GM19468 (cell line): ENCODE data around the gene CTDNEP1.
"Not testable (repeated sequence)": the region's sequence is repeated elsewhere in the genome, so short reads cannot be mapped to it uniquely, and the experiment has no call there.

Source experiments
- ATAC-seq: cut with Tn5 transposase; IDR thresholded peaks from one replicate; pipeline ENCODE4 v1.9.1; 2021; ENCODE audit warnings: mild to moderate bottlenecking, moderate library complexity, moderate number of reproducible peaks; ENCODE audit not compliant: unreplicated experiment; ENCODE audit errors: extremely low read depth

The CTDNEP1 gene

DNA sequence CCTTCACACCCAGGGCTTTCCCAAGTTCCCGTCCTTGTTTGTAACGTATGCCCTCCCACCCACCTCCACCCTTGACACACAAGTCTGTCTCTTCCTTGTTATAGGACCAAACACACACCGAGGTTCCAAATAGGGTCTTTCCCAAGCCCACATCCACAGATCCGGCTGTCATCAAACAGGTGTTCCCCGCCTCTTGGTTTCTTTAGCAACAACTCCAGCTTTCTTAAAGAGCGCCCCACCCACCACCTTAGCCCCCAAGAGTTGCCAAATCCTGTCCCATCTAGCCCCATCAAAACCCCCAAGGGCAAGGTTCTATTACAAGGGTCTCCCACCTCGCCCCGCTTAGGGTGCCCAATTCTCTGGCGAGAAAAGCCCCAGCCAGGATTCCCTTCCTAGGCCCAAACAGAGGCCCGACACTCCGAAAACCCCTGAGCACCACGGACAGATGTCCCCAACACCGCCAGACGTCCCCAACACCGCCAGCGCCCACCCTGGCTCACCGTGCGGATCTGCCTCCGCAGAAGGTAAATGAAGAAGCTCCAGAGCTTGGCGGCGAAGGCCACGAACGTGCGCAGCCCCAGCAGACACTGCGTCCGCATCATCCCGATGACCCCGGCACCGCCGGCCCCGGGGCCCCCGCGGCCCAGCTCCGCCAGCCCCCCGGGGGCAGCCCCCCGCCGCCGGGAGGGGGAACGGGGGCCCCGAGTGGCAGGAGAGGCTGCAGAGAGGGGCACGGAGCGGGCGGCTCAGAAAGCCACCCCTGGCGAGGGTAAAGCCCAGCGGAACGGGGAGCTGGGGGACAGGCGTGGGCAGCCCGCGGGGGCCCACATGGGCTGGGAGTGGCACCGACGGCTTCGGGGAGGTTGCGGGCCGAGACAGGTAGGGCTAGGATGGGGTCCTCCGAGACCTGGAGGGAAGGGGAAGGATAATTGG, 573 bp downstream of the CTDNEP1 start:
- no peak for ATAC-seq

DNA sequence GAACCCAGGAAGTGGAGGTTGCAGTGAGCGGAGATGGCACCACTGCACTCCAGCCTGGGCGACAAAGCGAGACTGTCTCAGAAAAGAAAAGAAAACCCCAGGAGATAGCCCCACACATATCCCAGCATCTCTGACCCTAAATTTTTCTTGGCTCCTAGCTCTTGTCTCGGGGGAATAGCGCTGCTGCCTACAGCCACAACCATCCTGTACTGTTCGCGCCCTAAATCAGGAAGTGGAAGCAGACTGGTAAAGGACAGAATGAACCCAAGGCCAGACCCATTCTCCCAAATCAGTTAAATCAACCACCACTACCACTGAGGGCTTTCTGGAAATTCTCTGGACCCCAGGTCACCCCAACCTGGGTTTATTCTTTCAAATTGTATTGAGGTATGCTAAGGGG, 1.7 kb downstream of the CTDNEP1 start:
- ATAC-seq = no peak

GRCh38 chr17:7249214-7249613, 2.3 kb downstream of the CTDNEP1 start:
- no peak for ATAC-seq

GRCh38 chr17:7248796-7249195, 2.7 kb downstream of the CTDNEP1 start:
- ATAC-seq = no peak

- ATAC-seq = no peak
These were observed 4.8 kb downstream of the CTDNEP1 start for GRCh38 chr17:7246779-7247178.

DNA sequence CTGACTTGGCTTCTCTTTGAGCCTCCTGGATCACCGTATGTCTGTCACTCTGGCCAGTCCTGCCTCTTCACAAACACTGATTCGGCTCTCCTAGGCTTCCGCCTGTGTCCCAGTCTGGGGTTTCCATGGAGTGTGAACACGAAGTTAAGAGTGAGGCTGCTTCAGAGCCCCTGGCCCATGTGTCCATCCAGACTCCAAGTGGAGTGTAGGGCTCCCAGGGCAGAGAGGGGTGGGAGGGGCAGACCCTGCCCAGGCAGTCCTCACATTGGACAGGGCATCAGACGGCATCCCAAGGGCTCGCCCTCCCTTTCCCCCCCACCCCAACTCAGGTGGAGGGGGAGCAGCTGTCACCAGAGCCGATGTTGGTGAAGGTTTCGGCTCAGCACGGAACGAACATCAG, 7.7 kb downstream of the CTDNEP1 start:
- ATAC-seq = not testable (repeated sequence)

- no peak for ATAC-seq
These were observed 8.1 kb downstream of the CTDNEP1 start for GRCh38 chr17:7243453-7243729.

GRCh38 chr17:7242717-7243452, 8.6 kb downstream of the CTDNEP1 start:
- peak; percentile 17 for ATAC-seq

DNA sequence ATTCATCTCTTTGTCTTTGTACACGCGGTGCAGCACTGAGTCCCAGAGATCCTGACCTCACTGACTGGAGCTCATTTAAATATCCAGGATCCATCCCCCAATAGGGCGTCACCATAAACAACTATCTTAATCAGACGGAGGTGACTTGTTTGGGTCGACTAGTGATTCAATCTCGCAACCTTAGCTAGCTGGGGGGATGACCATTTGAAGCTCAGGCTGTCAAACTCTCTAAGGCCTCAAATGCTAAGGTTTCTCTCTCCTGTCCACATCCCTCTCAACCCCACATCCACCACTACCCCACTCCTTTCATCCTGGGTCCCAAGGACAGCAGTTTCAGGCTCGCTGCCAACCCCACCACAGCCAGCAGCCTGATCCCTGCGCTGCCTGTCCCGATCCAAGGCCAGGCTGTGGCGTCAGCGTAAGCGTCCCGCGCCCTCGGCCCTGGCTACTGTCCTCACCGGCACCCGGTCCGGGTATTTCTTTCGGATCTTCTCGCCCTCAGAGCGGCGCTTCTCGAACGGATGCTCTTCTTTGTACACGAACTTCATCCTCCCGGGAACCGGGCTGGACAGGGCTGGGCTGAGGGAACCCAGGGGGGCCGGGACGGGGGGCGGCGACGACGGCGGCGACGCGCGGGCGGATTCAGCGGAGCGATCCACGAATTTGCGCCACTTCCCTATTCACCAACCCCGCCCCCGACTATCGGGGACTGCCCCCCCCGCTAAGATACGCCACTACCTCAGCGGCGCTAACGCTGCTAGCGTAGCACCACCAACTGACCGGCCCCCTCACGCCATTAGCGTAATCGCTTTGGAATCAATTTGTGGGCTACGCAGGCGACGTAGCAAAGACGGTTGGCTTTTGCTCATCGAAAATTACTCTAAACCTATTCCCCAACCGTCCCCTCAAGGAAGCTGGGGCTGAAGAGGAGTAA, 9.5 kb downstream of the CTDNEP1 start, which contains the start of gene GABARAP:
TSS of gene GABARAP (minus strand) at position 667 of the 934 bp plus-strand sequence. CDS start at position 548, 119 bp downstream.
- no peak for ATAC-seq

- no peak for ATAC-seq
These were observed 10.3 kb downstream of the CTDNEP1 start for GRCh38 chr17:7241090-7241733.

DNA sequence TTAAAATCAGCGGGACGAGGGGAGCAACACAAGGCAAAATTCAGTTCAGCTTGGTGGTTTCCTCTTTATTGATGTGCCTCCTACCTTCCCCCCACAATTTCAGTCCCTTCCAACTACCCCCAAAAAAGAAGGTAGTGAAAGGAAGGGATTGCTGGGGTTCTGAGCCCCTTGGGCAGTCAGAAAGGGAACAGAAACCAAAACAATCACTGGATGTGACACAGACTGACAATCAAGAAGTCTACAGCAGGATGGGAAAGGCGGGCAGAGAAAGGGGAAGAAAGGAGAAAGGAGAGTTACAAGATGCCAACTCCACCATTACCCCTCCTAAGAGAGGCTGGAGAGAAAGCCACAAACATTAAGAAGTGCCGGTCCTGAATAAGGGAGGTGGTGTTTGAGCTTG, 11.2 kb downstream of the CTDNEP1 start:
- ATAC-seq = no peak

DNA sequence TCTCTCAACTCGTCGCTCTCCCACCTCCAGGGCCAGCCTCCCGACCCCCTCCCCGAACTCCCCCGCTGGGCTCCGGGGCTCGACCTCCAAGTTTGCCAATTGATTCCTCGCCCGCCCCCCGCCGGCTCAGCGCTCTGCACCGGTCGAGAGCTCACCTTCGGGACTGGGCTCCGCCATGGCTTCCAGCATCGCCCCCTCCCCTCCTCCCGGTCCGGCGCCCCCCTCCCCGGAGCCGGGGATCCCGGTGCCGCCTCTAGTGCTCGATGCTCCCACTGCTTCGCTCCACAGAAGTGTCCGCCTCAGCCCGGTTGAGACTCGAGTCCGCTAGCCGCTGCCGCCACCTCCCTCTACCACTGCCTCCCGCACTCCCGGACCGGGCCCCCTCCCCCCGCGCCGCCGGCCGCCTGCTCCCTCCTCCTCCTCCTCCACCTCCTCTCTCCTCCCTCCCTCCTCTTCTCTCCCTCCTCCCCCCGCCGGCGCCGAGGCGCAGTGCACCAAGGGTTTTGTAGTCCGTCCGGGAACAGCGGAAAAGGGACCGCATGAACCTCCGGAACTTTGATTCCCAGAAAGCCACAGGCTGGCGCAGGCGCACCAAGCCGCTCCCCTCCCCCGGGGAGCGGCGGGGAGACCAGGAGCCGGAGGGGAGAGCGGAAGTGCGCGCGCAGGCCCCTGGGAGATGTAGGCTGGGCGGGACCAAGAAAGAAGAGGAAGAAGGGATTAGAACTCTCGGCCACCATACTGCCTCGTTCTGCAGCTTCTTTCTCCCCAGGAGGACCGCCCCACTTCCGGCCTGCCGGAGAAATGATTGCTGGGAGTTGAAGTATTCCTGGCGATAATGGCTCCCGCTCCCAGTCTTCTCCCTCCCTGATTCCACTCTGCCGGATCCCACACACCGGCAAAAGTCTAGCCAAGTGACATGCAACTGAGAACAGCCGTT, 12.2 kb downstream of the CTDNEP1 start, which contains the start of gene PHF23:
TSS of gene PHF23 (minus strand) at position 367 of the 937 bp plus-strand sequence. CDS start at position 189, 178 bp downstream.
- ATAC-seq = peak; percentile 54

DNA sequence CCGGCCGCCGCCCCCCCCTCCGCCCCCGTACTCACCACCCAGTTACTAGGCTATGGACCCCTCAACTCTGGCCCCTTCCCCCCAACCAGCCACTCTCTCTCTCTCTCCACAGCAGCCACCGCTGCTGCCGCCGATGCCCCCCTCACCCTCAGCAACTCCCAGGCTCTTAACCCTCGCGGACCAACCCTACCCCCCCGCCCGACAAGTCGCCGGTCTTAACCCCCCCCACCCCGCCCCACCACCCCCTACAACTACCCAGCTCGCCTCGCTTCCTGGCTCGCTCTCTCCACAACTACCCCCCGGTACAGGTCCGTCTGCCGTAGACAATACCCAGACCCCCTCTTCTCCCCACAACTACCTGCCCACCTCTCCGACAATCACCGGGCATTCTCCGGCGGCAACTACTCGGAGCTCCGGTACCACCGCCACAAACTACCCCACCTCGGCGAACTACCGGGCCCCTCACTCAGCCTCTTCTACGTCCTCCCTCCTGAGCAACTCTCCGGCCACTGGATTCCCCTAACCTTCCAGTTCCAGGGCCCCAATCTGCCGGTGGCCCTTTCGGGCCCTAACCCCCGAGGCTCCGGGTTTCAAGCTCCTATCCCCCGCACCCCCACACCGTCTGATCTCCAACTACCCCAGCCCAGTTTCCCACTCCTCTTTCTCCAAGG, 13.0 kb downstream of the CTDNEP1 start:
- ATAC-seq = no peak

GRCh38 chr17:7237761-7238419, 13.6 kb downstream of the CTDNEP1 start:
- no peak for ATAC-seq

DNA sequence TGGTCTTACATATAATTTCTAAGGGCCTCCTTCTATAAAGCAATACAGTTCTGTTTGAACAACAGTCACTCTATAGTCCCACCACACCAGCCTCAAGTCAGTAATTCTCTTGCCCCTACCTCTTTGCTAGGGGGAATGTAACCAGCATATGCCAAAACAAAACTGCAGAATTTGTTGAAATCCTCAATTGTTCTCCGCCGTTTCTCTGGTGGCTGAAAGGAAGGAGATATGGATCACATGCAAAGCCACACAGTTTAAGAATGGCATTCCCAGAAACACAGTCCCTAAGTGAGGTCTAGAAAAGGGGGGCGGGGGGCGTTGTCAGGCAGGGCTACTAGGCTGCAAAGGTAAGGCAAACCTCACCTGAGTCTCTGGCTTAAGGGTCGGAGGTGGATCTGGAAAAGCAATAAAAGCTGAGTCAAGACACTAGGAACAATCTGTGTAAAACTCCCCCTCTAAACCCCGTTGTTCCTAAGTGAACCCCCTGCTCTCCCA, 14.2 kb downstream of the CTDNEP1 start:
- ATAC-seq = no peak

DNA sequence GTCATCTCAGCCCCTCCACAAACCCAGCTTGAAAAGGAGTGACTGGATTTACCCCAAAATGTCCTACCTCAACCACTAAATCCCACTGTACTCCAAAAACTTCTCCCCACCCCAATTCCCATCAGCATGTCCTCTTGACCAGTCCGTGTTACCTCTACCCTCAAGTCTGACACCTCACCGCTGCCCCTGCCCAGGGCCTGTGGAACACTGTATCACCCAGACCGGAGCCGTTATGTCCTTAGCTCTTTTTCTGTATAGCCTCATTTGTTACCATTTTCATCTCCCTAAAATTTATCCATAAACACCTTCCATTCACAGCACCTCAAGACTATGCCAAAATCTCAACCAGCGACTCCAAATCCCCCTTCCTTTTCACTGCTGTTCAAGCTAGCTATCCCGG, 14.7 kb downstream of the CTDNEP1 start:
- ATAC-seq = no peak
